ENCODE measurements around the gene CACNA2D2. TPM values are rescaled to one million over a fixed set of nuclear protein-coding genes. Genes with fewer than 3 reads are reported as not detected.

The CACNA2D2 gene
- total RNA-seq = under 0.01 TPM in 2 replicates

GRCh38 chr3:50503504-50504342 is at the start of gene CACNA2D2:
TSS of gene CACNA2D2 (minus strand) at chr3:50503634. CDS start at chr3:50503423, 211 bp downstream.

GRCh38 chr3:50358911-50359759 is 144.3 kb downstream of the CACNA2D2 start, which contains the start of gene TMEM115:
TSS of gene TMEM115 (minus strand) at chr3:50359521. CDS start at chr3:50359063, 458 bp downstream.

GRCh38 chr3:50350527-50351322 is 152.7 kb downstream of the CACNA2D2 start, which contains the start of the genes CYB561D2 and NPRL2:
TSS of gene CYB561D2 (plus strand) at chr3:50350862. CDS start at chr3:50351434, 572 bp downstream.
TSS of gene NPRL2 (minus strand) at chr3:50350775. CDS start at chr3:50350652, 123 bp downstream.

GRCh38 chr3:50345586-50346234 is 157.7 kb downstream of the CACNA2D2 start, which contains the start of gene ZMYND10:
TSS of gene ZMYND10 (minus strand) at chr3:50345732. CDS start at chr3:50345579, 153 bp downstream.

GRCh38 chr3:50340448-50341329 is 162.7 kb downstream of the CACNA2D2 start, which contains the start of gene RASSF1:
TSS of gene RASSF1 (minus strand) at chr3:50340836. CDS start at chr3:50340805, 31 bp downstream.

GRCh38 chr3:50327943-50328691 is 175.3 kb downstream of the CACNA2D2 start, which contains the start of gene TUSC2:
TSS of gene TUSC2 (minus strand) at chr3:50328223. CDS start at chr3:50328099, 124 bp downstream.

GRCh38 chr3:50322386-50323091 is 180.9 kb downstream of the CACNA2D2 start, which contains the start of gene HYAL2:
TSS of gene HYAL2 (minus strand) at chr3:50322745. CDS start at chr3:50320489, 2,256 bp downstream.

Small RNAs within 50 kb of the gene (small RNA-seq; reads per million reads assigned to genes)
- gene RNA5SP131 = 0.63 reads per million

Other genes starting within 250 kb of the CACNA2D2 start
- 0.40 and 0.79 TPM in 2 replicates for gene SEMA3B, start 234.5 kb downstream of the CACNA2D2 start, total RNA-seq
- gene LSMEM2, start 224.5 kb downstream of the CACNA2D2 start, total RNA-seq = not detected in 2 replicates
- 114 and 131 TPM in 2 replicates for gene IFRD2, start 211.2 kb downstream of the CACNA2D2 start, total RNA-seq
- 4.9 and 7.0 TPM in 2 replicates for gene HYAL3, start 204.2 kb downstream of the CACNA2D2 start, total RNA-seq
- gene NAA80, start 204.2 kb downstream of the CACNA2D2 start, total RNA-seq = 7.0 and 10.0 TPM in 2 replicates
- 3.7 and 5.0 TPM in 2 replicates for gene HYAL1, start 200.1 kb downstream of the CACNA2D2 start, total RNA-seq
- 271 and 320 TPM in 2 replicates for gene HYAL2, start 180.9 kb downstream of the CACNA2D2 start, total RNA-seq
- gene TUSC2, start 175.4 kb downstream of the CACNA2D2 start, total RNA-seq = 29.6 and 31.4 TPM in 2 replicates
- gene RASSF1, start 162.8 kb downstream of the CACNA2D2 start, total RNA-seq = 14.6 and 17.0 TPM in 2 replicates
- 0.07 and 0.13 TPM in 2 replicates for gene ZMYND10, start 157.9 kb downstream of the CACNA2D2 start, total RNA-seq
- gene NPRL2, start 152.9 kb downstream of the CACNA2D2 start, total RNA-seq = 15.8 and 16.1 TPM in 2 replicates
- 10.8 and 12.2 TPM in 2 replicates for gene CYB561D2, start 152.8 kb downstream of the CACNA2D2 start, total RNA-seq
- 42.3 and 46.7 TPM in 2 replicates for gene TMEM115, start 144.1 kb downstream of the CACNA2D2 start, total RNA-seq
- 2.1 and 3.4 TPM in 2 replicates for gene C3orf18, start 64.1 kb upstream of the CACNA2D2 start, total RNA-seq
- 10.8 and 12.0 TPM in 2 replicates for gene HEMK1, start 65.9 kb upstream of the CACNA2D2 start, total RNA-seq
- 0.40 and 0.79 TPM in 2 replicates for gene CISH, start 108.1 kb upstream of the CACNA2D2 start, total RNA-seq
- gene MAPKAPK3, start 113.5 kb upstream of the CACNA2D2 start, total RNA-seq = 18.9 and 31.8 TPM in 2 replicates
- 0.13 and 0.14 TPM in 2 replicates for gene DOCK3, start 171.3 kb upstream of the CACNA2D2 start, total RNA-seq